HG03442 (cell line): ENCODE data around the gene AKAP13.
"Not testable (repeated sequence)": the region's sequence is repeated elsewhere in the genome, so short reads cannot be mapped to it uniquely, and the experiment has no call there.

ENCODE experiments used
- ATAC-seq: cut with Tn5 transposase; IDR thresholded peaks from one replicate; pipeline ENCODE4 v1.9.1; 2021; ENCODE audit warnings: mild to moderate bottlenecking, moderate library complexity; ENCODE audit not compliant: unreplicated experiment

AKAP13 gene

DNA sequence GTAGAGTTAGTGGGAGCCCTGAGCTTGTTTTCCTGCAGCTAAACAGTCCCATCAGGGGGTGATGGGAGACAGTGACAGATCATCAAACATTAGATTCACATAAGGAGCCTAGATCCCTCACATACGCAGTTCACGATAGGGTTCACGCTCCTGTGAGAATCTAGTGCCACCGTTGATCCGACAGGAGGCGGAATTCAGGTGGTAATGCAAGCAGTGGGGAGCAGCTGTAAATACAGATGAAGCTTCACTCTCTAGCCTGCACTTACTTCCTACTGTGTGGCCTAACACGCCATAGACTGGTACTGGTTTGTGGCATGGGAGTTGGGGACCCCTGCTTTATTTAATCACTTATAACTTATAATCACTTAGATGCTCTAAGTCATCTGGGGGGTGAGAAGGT lies 179.1 kb downstream of the AKAP13 start:
- ATAC-seq, result no peak

DNA sequence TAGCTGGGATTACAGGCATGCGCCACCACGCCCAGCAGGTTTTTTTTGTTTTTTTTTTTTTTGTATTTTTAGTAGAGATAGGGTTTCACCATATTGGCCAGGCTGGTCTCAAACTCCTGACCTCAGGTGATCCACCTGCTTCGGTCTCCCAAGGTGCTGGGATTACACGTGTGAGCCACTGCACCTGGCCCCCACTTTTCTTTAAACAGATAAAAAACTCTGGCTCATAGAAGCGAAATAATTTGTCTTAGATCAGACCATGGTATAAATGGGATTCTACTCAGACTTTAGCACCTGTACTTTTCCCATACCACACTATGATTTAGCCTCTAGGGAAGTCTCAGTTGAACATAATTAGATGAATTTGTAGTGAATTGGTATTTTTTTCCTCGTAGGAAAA lies 182.4 kb downstream of the AKAP13 start:
- no peak for ATAC-seq

DNA sequence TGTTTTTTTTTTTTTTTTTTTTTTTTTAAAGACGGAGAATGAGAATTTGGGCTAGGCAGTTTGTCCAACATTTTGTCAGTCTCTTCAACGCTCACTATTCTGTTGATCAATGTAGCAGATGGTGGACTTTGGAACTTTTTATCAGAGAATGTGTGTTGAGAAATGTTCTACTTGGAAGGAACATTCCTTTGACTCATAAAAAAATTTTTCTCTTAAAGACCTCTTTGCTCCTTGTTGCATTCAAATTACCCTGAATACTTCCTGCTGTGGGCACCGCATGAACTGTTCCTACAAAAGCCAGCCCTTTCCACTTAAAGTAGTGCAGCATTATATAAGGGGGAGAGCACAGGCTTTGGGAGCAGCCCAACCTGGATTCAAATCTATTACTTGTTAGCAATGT lies 182.9 kb downstream of the AKAP13 start:
- ATAC-seq, result no peak

DNA sequence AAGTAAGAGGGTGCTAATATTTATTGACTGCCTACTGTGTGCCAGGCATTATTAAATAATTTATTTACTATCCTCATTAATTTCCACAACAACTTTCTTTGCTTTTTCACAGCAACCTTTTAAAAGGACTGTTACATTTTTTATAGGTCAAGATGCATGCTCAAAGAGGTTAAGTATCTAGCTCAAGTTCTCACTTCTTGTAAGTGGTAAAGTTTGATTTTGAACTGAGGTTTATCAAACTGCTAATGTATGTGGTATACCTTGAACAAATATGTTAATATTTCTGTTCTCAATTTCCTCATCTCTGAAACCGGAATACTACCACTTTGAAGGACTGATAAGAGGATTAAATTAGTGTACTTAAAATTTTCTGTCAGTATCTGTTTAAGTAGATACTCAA lies 183.3 kb downstream of the AKAP13 start:
- no peak for ATAC-seq

DNA sequence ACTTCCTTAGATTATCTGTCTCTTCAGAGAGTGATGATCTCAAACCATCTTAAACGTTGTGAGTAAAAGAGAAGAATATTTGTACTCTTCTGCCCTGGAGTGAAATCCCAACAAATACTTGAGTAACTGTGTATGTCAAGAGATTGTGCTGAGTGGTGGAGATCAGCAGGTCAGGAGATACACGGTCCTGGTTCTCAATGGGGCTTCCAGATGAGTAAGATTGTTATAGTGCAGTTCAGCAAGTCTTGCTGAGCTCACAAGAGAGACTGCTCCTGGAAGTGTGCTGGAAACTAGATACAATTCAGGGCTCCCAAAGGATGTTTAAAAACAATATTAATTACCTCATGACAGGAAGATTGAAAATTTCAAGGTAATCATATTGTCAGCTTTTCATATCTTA lies 184.3 kb downstream of the AKAP13 start:
- no peak for ATAC-seq

DNA sequence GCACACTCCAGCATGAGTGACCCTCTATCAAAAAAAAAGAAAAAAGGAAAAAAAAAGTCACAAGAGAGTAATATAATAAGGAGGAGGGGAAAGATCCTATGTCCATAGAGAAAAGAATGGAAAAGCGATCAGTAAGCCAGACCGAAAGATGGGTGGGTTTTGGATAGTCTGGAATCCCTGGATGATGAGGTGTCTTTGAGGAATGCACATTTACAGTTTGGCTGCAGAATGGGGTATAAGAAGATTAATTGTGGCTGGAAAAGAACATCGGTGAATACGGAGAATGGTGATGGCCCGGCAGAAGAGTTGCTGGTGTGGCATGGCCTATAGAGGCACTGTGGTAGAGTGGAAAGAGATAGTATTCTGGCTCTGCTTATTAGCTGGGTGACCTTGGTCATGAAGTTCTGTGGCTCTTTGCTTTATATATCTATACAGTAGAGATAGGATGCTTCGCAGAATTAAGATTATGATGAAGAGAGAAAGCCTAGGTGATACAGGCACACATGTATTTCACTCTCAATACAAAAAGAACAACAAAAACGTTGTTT lies 187.9 kb downstream of the AKAP13 start:
- ATAC-seq, result no peak

DNA sequence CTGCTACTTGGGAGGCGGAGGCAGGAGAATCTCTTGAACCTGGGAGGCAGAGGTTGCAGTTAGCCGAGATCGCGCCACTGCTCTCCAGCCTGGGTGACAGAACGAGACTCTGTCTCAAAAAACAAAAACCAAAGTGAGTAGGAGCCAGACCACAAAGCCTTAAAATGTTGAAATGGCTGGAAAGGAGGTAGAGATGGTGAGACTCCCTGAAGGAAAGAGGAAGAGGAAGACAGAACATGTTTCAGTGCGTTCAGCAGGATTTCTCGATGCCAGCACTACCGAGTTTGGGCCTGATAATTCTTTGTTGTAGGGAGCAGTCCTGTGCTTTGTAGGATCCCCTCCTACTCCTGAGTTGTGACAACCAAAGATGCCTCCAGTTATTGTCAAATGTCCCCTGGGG lies 189.9 kb downstream of the AKAP13 start:
- ATAC-seq, result no peak

DNA sequence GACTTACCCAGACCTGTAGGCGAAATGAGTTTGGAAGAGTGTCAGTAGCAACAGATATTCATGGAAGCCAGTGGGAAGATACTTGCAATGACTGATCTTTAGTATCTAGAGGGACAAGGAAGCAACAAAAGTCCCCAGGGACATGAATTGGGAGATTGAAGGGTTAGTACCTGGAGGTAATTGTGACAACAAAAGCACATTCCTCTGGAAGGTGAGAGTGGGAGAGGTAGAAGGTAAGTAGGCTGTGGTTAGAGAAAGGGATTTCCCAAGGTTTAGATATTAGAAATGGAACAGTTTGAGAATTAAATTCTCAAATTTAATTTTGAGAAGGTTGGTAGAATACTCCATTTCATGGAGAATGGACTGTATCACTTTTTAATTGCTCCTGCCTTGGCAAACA lies 191.4 kb downstream of the AKAP13 start:
- no peak for ATAC-seq

DNA sequence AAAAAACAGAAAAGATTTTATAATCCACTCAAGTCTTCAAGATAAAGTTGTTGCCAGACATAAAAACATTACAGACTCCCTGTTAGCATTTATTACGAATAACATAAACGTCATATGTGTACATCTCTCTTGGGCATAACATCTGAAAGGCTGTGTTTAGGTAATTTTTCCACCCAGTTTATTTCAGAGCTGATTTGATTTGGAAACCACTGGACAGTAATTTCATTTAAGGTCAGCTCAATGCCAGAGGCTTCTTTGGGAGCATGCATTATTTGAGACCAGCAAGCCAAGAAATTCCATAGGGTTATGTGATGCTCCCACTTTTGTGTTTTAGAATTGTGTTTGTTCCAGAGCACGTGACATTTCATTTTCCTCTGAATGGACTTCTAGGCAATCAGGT lies 196.0 kb downstream of the AKAP13 start:
- no peak for ATAC-seq

DNA sequence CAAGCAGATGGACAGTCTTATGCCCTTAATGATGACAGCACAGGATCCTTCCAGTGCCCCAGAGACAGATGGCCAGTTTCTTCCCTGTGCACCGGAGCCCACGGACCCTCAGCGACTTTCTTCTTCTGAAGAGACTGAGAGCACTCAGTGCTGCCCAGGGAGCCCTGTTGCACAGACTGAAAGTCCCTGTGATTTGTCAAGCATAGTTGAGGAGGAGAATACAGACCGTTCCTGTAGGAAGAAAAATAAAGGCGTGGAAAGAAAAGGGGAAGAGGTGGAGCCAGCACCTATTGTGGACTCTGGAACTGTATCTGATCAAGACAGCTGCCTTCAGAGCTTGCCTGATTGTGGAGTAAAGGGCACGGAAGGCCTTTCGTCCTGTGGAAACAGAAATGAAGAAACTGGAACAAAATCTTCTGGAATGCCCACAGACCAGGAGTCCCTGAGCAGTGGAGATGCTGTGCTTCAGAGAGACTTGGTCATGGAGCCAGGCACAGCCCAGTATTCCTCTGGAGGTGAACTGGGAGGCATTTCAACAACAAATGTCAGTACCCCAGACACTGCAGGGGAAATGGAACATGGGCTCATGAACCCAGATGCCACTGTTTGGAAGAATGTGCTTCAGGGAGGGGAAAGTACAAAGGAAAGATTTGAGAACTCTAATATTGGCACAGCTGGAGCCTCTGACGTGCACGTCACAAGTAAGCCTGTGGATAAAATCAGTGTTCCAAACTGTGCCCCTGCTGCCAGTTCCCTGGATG lies 198.7 kb downstream of the AKAP13 start:
- ATAC-seq, result no peak

DNA sequence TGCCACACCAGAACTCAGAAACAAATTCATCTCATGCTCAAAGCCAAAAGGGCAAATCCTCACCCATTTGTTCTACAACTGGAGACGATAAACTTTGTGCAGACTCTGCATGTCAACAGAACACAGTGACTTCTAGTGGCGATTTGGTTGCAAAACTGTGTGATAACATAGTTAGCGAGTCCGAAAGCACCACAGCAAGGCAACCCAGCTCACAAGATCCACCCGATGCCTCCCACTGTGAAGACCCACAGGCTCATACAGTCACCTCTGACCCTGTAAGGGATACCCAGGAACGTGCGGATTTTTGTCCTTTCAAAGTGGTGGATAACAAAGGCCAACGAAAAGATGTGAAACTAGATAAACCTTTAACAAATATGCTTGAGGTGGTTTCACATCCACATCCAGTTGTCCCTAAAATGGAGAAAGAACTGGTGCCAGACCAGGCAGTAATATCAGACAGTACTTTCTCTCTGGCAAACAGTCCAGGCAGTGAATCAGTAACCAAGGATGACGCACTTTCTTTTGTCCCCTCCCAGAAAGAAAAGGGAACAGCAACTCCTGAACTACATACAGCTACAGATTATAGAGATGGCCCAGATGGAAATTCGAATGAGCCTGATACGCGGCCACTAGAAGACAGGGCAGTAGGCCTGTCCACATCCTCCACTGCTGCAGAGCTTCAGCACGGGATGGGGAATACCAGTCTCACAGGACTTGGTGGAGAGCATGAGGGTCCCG lies 199.7 kb downstream of the AKAP13 start:
- no peak for ATAC-seq

DNA sequence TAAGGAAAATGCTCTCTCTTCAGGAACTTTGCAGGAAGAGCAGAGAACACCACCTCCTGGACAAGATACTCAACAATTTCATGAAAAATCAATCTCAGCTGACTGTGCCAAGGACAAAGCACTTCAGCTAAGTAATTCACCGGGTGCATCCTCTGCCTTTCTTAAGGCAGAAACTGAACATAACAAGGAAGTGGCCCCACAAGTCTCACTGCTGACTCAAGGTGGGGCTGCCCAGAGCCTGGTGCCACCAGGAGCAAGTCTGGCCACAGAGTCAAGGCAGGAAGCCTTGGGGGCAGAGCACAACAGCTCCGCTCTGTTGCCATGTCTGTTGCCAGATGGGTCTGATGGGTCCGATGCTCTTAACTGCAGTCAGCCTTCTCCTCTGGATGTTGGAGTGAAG lies 200.5 kb downstream of the AKAP13 start:
- no peak for ATAC-seq

DNA sequence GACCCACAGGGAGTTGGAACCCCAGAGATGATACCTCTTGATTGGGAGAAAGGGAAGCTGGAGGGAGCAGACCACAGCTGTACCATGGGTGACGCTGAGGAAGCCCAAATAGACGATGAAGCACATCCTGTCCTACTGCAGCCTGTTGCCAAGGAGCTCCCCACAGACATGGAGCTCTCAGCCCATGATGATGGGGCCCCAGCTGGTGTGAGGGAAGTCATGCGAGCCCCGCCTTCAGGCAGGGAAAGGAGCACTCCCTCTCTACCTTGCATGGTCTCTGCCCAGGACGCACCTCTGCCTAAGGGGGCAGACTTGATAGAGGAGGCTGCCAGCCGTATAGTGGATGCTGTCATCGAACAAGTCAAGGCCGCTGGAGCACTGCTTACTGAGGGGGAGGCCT lies 201.1 kb downstream of the AKAP13 start:
- no peak for ATAC-seq

DNA sequence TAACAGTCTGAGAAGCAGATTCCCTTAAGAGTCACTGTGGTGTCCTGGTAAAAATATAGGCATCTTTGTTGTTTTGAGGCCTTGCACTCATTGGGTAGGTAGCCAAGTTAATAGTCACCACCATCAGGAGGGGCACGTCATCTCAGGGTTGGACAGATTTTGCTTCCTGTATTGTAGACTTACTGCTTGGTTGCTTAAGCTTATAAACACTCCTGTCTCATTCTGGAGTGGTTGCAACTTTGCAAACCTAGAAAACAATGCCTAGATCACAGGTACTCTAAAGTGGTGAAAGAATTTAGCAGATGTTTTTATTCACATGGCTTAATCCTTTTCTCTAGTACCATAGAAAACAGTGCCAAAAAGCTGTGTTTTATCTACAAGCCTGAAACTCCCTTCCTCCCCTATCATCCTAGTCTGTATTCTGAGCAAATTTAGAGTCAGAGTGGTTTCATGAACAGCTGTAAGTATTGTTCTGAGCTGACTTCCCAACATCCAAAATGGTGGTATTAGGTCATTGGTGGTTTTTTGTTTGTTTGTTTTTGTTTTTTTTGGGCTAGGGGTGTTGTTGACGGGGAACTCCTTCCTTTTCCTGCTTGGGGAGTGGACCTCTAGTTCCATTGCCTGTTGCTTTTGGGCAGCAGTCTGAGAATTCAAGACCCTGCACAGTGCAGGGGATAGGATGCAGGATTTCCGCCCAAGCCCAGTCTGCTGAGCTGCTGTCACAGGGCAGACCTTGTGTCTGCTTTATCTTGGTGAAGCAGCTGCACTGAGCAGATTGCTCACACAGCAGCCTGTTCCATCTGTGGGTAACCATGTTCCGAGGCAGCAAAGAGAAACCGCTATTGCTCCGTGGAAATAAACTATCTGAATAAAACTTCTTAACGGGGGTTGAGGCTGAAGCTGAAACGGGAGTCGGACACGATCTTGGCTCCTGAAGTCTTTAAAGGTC lies 202.0 kb downstream of the AKAP13 start:
- ATAC-seq, result peak; percentile 35

DNA sequence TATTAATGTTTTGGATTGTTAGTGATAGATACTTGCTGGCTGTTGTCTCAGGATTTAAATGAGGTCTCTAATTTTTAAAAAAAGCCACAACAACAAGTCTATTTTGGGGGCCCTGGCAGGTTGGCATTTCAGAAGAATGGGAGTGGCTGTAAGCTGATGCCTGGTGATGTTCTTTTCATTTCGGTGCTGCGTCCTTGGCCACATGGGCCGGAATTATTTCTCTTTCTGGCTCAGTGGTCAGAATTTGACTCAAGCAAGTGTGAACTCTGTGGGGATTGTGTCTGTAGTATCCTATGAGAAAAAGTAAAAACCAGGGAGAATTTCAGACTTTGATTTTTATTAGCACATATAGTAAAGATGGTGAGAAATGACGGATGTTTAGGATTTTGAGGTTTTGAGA lies 203.0 kb downstream of the AKAP13 start:
- no peak for ATAC-seq

DNA sequence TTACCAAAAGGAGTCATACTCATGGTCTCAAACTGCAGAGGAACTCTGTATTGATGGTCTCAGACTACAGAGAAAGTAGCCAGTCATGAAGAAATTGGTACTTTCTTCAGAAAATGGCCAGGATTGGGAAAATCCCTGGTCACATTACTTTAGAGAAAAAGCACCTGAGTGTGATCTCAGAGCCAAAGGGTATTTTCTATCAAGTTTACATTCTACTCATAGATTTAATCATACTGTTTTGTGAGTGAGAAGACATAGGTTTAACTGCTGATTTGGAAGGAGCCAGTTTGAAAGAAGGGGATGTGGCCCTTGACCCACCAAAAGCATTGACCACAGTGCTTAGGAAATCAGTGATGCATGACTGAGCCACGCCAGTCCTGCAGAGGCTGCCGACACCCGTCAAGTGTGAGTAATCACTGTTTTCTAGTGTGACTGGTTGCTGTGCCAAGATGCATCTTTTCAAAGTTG lies 203.6 kb downstream of the AKAP13 start:
- ATAC-seq, result peak; percentile 31

DNA sequence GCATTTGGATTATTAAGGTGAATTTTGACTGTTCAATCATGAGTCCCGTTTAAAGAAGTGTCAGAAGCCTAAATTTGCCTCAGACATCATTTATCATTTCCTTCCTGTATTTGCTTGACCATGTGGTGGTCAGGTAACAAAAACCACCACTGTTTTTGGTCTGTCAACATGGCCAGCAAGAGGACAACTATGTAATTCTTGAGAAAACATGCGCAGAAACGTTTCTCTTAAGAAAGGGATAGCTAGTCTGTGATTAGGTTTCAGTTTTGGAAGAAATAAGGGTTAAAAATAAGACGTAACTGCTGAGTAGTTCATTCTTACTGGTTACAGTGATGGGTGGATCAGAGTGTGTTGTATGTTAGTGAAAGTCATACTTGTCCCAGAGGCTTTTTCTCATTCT lies 204.5 kb downstream of the AKAP13 start:
- ATAC-seq, result no peak

DNA sequence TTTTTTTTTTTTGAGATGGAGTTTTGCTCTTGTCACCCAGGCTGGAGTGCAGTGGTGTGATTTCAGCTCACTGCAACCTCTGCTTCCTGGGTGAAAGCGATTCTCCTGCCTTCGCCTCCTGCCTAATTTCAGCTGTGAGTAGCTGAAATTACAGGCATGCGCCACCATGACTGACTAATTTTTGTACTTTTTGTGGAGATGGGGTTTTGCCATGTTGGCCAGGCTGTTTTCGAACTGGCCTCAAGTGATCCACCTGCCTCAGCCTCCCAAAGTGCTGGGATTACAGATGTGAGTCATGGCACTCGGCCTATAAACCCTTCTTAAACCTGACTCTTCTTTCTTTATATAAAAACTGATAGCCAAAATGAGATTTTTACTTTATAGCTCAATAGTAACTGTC lies 205.8 kb downstream of the AKAP13 start:
- not testable (repeated sequence) for ATAC-seq

DNA sequence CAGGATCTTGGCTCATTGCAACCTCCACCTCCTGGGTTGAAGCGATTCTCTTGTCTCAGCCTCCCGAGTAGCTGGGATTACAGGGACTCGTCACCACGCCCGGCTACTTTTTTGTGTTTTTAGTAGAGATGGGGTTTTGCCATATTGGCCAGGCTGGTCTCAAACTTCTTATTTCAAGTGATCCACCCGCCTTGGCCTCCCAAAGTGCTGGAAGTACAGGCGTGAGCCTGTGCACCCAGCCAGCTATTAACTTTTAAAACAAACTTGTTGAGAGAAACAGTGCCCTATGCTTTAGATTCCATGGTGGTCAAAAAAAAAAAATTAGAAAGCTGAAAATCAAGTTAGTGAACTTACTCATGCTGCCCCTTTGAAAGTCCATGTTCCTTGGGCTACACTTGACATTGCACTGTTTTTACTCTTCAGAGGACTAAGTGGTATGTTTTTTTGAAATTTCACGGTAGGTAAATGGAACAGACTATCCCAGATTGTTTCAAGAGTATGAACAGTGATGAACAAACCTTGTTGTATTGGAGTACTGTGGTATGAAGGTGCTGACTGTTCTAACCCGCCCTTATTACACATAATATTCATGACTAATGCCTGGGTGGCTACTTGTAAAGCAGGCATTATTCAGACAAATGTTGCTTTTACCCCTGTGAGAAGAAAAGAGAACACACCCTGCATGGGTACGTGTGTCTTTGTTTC lies 207.5 kb downstream of the AKAP13 start:
- no peak for ATAC-seq

DNA sequence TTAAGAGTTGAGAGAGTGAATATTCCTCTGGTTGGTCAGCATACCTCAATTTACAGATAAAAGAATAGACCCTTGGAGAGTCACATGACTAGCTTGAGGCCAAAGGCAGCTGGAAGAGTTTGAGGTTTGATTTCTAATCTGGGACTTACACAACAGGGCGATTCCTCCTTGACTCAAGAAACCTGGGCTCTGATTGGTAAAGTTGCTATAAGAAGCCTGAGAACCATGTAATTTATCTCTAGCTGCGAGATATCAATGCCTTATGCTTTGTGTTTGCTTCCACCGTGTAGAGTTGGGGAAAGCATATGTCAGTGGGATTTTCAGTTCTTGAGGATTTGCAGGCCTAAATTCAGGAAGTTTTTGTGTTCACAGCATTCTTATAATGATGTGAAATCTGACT lies 208.3 kb downstream of the AKAP13 start:
- no peak for ATAC-seq
